NCI-H2196 treated with DMSO at 0.1 percent for 48 hours (cell line): ENCODE results near the gene ASB12.

Source experiments
- DNase-seq: peaks from one replicate; lab custom pipeline; 2025; ENCODE audit not compliant: unreplicated experiment; lab: John Stamatoyannopoulos, UW

ASB12 gene

DNA sequence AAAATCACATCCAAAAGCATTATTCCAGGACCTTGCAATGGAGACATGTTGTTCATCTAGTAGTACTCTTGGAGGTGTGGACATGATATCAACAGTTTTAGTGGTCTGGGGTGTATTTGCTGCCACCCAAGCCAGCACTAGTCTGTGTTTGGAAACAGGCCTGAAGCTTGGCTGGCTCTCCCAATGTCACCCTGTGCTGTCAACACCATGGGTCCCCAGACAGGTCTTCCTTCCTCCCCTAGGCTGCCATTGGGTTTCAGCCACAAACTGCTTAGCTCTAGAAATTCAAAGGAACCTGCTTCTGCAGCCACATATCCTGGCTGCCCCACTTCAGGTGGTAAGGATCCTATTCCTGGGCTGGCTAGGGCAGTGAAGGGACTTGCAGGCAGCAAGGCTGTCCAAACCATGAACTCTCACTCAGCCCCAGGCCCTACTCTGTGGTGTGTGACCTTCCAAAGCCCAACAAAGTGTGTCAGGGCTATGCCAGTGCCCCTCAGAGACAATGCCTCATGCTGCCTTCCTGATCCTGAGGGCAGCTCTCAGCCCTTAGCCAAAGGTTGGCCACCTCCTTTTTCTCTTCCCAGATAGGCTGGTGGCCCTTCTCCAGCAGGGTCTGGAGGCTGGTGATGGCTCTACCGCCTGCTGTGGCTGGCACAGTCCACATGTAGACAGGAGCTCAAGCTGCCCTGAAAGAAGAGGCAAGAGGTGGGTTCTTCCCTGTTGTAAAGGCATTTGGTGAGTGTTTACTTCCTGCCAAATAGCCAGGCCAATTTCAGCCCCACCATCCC lies 43.2 kb downstream of the ASB12 start:
- no peak for DNase-seq

DNA sequence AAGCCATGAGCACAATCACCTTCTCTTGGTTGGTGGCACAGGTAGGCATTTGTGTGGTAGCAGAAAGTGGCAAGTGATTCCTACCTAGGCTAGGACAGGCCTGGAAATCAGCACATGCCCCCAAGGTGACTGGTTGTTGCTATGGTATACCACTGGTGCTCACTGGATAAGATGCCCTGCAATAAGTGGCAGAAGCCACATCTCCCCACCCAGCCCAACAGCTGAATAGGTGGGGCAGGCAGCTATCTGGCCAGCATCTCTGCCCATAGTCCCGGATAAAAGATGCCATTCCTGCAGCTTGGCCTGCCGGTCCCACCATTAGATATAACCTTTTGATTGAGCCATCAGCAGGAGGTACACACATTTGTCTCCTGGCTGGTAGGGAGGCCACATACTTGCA lies 46.0 kb downstream of the ASB12 start:
- no peak for DNase-seq

DNA sequence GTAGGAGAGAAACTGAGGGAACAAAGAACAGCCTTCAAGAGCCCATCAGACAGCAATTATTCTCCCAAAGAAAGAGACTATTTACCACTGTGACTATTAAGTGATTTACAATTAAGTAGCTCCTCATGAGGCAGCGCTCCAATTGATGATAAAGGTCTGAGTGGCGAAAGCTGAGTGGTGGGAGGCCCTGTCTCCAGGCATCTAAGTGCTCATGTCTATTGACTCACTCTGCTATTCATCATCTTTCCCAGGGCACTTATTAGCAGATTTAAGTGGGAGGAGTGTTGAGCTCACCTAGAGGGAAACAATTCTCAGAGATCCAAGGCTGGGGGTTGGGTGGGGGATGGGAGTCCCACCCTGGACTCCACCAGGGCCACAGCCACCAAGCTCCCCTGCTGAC lies 48.2 kb downstream of the ASB12 start:
- no peak for DNase-seq

GRCh38 chrX:64176876-64177275 lies 53.5 kb downstream of the ASB12 start:
- no peak for DNase-seq
